KBM-7 (cell line): ENCODE results near the gene PRRC1.

Experiments
- DNase-seq: peaks from one replicate; pipeline ENCODE4 v3.0.0-alpha.2; 2015
- in situ Hi-C: fragments of 300-500 bp; cut with MboI; formaldehyde crosslinking; loops from 2 replicates; pipeline ENCODE4 v1.14.3; 2020; ENCODE audit warnings: low sequenced_read_pairs, low pct_unique_long_range_greater_than_20kb, mixed read lengths

PRRC1 gene

DNA sequence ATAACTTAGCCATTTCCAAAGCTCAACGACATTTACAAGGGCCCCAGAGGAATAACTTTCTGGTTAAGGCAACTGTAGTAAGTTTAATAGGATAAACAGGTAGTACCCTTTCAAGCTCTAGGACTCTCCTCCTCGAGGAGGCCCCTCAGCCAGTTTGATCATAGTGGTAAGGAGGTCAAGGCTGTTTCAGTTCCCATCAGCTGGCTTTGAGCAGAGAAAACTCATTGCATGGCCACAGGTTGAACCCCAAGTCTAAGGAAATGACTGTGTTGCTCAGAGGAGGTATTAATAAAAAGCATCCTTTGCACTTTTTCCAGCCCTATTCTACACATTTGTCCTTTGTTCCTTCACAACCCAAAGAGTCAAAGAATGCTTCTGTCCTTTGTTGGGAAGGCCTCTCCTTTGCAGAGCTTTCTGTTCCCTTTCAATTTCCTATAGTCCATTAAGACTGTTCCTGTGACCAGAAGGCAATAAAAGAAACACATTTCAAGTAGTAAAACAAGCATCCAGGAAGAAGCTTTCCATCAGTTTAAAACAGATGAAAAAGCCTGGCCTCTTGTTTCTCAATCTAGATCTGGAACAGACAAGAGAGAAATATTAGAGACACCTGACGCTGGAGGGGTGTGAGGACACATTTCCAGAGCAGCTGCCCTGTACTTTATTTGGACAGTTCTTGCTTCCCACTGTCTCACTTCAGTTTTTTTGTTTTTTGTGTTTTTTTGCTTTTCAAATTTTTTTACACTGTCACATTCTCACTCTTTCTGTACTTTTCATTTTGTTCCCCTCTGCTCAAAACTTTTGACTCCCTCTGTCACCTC lies 54.1 kb downstream of the PRRC1 start:
- in situ Hi-C loops, result no loop called here
- no peak for DNase-seq

GRCh38 chr5:127572930-127573329 lies 55.5 kb downstream of the PRRC1 start:
- DNase-seq, result no peak
- in situ Hi-C loops, result no loop called here

DNA sequence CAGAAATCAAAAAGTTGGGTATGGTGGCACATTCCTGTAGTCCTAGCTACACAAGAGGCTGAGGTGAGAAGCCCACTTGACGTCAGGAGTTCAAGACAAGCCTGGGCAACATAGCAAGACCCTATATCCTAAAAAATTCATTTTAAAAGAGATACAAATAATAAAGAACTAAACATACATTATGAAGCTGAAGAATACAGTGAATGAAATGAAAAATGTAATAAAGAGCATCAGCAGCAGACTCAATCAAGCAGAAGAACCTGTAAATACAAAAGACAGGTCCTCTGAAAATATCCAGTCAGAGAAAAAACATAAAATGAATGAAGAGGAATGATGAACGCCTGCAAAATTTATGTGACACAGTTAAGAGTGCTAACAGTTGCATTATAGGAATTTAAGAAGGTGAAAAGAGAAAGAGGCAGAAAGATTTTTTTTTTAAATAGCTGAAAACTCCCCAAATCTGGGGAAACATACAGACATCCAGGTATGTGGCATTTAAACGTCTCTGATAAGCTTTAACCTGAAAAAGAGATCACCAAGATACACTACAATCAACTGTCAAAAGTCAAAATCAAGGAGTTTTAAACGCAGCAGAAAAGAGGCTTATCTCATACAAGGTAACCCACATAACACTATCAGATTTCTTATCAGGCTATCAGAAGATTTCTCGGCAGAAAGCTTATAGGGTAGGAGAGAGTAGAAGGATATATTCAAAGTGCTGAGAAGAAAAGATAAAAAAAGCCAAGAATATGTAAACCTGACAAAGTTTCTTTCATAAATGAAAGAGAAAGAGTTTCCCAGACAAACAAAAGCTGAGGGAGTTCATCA lies 57.6 kb downstream of the PRRC1 start:
- no peak for DNase-seq
- in situ Hi-C loops, result no loop called here

DNA sequence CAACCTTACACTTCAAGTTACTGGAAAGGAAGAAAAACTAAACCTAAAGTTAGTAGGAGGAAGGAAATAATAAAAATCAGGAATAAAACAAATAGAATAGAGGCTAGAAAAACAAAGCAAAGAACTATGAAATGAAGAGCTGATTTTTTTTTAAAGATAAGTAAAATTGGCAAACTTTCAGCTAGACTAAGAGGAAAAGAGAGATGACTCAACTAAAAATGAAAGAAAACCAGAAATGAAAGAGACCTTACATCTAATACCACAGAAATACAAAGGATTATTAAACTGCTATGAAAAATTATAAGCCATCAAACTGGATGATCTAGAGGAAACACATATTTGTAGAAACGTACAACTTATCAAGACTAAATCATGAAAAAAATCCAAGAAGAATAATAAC lies 60.0 kb downstream of the PRRC1 start:
- in situ Hi-C loops, result no loop called here

GRCh38 chr5:127580731-127581130 lies 63.3 kb downstream of the PRRC1 start:
- in situ Hi-C loops, result no loop called here
- DNase-seq, result no peak

More for the DNA sequence above, 60.0 kb downstream of the PRRC1 start:
- DNase-seq, result no peak

GRCh38 chr5:127581450-127581849 lies 64.0 kb downstream of the PRRC1 start:
- DNase-seq, result no peak
- in situ Hi-C loops, result no loop called here

- DNase-seq, result no peak
- in situ Hi-C loops, result no loop called here
These were observed 65.4 kb downstream of the PRRC1 start for GRCh38 chr5:127582773-127583370.

GRCh38 chr5:127583866-127584265 lies 66.4 kb downstream of the PRRC1 start:
- no peak for DNase-seq
- in situ Hi-C loops, result no loop called here

DNA sequence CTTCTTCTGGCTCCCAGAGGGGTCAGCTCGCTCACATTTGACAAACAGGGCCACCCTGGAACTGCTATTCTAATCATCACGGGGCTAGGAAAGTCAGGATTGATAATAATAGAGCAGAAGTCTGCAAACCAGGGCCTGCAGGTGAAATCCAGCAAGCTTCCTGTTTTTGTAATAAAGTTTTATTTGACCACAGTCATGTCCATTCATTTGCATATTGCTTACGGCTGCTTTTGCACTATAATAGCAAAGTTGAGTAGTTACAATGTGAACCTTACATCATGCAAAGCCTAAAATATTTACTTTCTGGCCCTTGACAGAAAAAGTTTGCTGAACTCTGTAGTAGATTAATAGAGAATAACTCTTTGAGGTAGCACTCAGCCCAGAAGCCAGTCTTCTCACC lies 68.2 kb downstream of the PRRC1 start:
- in situ Hi-C loops, result no loop called here
- no peak for DNase-seq

GRCh38 chr5:127586066-127586770 lies 68.8 kb downstream of the PRRC1 start:
- in situ Hi-C loops, result no loop called here
- DNase-seq, result no peak

DNA sequence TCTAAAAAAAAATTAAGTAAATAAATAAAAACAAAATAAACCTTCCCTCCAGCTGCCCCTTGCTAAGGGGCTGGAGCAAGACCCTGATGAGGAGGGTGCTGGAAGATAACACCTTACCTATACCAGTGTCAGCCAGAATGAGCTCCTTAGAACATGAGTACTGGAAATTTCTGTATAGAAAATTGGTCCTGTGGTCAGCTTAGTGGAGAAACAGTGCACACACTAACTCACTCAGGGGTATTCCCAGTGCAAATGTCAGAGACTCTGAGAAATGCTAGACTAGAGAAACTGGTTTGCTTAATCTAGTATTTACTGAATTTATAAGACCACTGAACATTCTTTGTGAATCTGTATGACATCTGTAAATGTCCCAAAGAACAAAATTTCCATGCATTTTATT lies 69.4 kb downstream of the PRRC1 start:
- in situ Hi-C loops, result no loop called here
- DNase-seq, result no peak

- no peak for DNase-seq
- in situ Hi-C loops, result no loop called here
These were observed 69.9 kb downstream of the PRRC1 start for GRCh38 chr5:127587246-127587917.

DNA sequence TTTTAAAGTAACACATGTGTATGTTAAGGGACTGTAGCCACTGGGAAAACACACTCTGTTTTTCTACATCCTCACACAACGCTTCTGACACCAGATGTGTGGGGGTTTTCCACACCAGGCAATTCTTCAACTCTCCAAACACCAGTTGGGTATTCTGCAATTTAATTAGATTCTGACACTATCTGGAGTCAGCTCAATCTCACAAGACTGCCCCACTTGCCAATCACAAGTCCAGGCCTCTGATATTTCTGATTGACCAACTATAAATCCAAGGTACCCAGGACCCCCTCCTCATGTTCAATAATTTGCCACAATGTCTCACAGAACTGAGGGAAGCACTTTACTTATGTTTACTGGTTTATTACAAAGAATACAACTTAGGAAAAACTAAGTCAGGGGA lies 70.9 kb downstream of the PRRC1 start:
- in situ Hi-C loops, result no loop called here
- no peak for DNase-seq

- in situ Hi-C loops, result no loop called here
- DNase-seq, result no peak
These were observed 72.0 kb downstream of the PRRC1 start for GRCh38 chr5:127589309-127590030.

DNA sequence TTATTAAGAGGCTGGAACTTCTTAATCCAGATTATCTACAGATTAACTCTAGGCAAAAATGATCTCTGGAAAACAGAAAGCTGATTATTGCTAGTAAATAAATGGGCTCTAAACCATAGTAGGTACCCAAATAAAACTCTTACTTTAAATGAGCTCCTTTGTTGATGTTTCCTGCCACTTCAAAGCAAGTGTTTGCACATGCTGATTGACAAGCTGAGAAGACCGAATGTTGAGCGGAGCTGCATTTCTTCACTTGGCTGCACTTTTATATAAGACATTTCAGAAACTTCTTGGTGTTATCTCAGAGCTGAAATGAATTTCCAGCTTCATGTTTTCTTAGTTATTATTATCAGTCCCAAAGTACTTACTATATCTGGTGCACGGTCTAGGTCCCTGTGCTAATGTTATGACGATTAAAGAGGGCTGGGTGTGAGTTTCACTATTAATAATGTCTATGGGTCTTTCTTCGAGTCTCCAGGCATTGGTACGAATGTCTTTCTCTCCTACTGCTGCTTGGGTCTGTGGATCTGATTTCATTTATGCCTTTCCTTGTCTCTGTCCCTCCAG lies 72.8 kb downstream of the PRRC1 start:
- DNase-seq, result no peak
- in situ Hi-C loops, result no loop called here

DNA sequence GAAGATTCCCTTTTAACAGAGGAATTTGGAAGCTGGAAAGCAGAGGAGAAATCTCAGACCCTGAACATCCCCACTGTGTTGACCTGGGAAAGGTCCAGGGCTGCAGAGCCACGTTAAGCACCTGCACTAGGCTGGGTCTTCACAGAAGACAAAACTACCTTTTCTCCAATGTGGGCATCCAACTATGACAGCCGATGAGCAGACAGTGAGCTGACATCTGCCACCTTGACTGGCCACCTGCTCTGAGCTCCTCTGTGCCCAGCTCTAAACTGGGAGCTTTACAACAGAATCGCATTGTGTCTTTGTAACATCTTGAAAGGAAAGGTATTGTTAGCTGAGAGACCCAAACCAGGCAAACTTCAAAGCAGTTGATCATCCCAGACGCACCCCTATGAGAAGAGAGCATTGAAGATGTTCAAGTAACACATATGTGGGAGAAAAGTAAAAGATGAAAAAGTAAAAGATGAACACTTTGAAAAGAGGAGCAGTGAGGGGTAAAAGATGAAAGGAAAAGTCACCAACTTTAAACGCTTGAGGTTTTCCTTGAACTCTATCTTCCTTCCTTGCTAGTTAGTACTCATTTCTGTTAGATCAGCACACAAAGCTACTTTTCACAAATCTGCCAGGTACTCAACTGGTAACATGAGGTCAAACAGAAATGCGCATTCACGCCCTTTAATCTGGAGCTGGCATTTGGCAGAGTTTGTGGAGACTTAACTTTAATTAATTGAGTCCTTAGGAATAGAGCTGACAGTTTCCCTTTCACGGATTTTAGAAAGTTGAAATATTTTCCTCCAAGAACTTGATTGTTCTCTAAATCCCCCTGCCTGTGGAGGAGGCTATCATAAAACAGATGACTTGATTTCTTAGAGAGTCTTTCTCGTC lies 78.3 kb downstream of the PRRC1 start:
- in situ Hi-C loops, result no loop called here
- no peak for DNase-seq

- in situ Hi-C loops, result no loop called here
- DNase-seq, result no peak
These were observed 79.1 kb downstream of the PRRC1 start for GRCh38 chr5:127596501-127596900.
